HG02884 (cell line): ENCODE data around the gene ERF.
"Not testable (repeated sequence)": the region's sequence is repeated elsewhere in the genome, so short reads cannot be mapped to it uniquely, and the experiment has no call there.

ENCODE experiments used
- ATAC-seq: cut with Tn5 transposase; IDR thresholded peaks from one replicate; pipeline ENCODE4 v1.9.1; 2021; ENCODE audit warnings: mild to moderate bottlenecking, moderate library complexity; ENCODE audit not compliant: unreplicated experiment

Gene ERF

GRCh38 chr19:42275517-42275916 is 20.6 kb upstream of the ERF start:
- ATAC-seq: no peak

GRCh38 chr19:42275103-42275502 is 20.2 kb upstream of the ERF start:
- ATAC-seq: no peak

GRCh38 chr19:42274065-42274682 is 19.2 kb upstream of the ERF start:
- ATAC-seq: no peak

GRCh38 chr19:42273407-42274064 is 18.6 kb upstream of the ERF start:
- no peak for ATAC-seq

DNA sequence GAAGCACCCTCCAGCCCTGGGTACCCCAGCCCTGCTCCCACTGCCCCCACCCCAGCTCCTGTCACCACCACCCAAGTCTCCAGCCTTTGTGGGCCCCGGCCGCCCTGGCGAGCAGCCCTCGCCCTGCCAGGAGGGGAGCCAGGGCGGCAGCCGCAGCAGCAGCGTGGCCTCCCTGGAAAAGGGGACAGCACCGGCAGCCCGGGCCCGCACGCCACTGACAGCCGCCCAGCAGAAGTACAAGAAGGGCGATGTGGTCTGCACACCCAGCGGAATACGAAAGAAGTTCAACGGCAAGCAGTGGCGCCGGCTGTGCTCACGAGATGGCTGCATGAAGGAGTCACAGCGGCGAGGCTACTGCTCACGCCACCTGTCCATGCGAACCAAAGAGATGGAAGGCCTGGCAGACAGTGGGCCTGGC is 18.1 kb upstream of the ERF start:
- no peak for ATAC-seq

DNA sequence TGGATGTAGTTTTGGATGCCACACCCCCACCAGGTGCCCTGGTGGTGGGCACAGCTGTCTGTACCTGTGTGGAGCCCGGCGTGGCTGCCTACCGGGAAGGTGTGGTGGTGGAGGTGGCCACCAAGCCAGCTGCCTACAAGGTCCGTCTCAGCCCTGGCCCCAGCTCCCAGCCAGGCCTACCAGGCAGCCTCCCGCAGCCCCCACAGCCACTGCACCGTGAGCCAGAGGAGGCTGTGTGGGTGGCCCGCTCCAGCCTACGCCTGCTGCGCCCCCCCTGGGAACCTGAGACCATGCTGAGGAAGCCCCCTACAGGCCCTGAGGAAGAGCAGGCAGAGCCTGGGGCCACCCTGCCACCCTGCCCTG is 17.6 kb upstream of the ERF start:
- ATAC-seq: no peak

DNA sequence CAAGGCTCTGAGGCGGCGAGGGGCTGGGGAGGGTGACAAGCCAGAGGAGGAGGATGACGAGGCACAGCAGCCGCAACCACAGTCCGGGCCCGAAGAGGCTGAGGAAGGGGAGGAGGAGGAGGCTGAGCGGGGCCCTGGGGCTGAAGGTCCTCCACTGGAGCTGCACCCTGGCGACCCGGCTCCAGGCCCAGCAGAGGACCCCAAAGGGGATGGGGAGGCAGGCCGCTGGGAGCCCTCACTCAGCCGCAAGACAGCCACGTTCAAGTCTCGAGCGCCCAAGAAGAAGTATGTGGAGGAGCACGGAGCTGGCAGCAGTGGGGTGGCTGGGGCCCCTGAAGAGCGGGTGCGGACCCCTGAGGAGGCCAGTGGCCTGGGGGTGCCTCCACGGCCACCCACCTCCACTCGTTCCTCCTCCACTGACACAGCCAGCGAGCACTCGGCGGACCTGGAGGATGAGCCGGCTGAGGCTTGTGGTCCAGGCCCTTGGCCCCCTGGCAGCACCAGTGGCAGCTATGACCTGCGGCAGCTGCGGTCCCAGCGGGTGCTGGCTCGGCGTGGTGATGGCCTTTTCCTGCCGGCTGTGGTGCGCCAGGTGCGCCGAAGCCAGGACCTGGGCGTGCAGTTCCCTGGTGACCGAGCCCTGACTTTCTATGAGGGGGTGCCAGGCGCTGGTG is 17.1 kb upstream of the ERF start:
- no peak for ATAC-seq

GRCh38 chr19:42271045-42271419 is 16.1 kb upstream of the ERF start:
- no peak for ATAC-seq

- no peak for ATAC-seq
These were observed 15.6 kb upstream of the ERF start for GRCh38 chr19:42270346-42271044.

- ATAC-seq: no peak
These were observed 14.8 kb upstream of the ERF start for GRCh38 chr19:42269478-42270345.

- peak; percentile 72 for ATAC-seq
These were observed 14.0 kb upstream of the ERF start, which contains the start of gene CIC for GRCh38 chr19:42268704-42269477. Gene CIC (plus strand): TSS chr19:42269252. CDS start chr19:42271784, 2,532 bp downstream.

DNA sequence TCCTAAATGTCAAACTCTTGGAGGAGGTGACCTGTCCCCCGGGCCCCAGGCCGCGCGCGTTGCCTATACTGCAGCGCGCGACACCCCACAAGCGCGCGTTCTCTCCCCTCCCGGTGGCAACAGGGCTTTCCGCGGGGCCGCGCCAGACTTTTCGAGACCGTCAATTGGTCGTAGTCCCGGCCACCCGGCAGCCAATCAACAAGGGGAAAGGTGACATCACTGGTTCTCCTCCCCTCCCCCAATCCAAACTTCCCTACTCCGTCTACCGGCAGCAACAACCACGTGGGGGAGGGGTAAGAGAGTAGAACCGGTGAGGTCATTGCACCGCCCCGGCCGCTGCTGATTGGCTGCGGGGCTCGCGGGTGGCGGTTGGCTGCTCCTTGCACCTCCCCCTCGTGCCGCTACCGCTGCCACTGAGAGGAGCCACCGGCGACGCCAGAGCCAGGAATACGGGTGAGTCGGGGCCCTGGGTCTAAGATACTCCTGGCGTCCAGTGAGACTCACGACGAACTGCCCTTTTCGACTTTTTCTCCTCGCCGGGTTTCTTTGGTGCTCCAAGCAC is 13.3 kb upstream of the ERF start:
- peak; percentile 49 for ATAC-seq

GRCh38 chr19:42267644-42268141 is 12.8 kb upstream of the ERF start:
- ATAC-seq: no peak

- not testable (repeated sequence) for ATAC-seq
These were observed 12.1 kb upstream of the ERF start for GRCh38 chr19:42266928-42267603.

DNA sequence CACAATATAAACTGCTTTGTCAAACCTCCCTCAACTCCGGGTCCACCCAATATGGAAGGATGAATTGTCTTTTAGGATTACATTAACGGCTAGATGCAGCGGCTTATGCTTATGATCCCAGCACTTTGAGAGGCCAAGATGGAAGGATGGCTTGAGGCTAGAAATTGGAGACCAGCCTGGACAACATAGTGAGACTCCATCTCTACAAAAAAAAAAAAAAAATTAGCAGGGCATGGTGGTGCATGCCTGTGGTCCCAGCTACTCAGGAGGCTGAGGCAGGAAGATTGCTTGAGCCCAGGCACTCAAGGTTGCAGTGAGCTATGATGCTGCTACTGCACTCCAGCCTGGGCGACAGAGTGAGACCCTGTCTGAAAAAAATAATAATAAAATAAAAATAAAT is 11.2 kb upstream of the ERF start:
- ATAC-seq: not testable (repeated sequence)

DNA sequence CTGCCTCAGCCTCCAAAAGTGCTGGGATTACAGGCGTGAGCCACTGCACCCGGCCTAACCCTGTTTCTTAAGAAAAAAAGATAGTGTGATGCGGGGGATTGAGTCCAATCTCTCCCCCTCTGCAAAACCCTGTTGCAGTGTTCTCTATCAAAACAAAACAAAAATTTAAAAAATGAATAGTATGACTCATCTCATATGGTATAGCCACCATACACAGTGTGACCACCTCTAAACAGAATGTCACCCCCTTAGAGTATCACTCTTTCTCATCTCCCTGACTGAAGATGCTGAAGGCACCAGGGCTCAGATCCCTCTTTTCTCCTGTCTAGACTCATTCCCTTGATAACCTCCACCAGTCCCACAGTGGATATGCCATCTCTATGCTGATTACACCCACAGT is 6.8 kb upstream of the ERF start:
- ATAC-seq: no peak

DNA sequence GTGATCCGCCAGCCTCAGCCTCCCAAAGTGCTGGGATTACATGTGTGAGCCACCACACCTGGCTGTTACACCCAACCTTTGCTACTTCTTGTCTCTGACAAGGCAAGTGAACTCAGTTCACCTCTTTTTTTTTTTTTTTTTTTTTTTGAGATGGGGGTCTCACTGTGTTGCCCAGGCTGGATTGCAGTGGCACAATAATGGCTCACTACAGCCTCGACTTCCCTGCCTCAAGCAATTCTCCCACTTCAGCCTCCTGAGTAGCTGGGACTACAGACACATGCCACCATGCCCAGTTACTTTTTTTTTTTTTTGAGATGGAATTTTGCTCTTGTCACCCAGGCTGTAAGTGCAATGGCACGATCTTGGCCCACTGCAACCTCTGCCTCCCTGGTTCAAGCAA is 2.9 kb upstream of the ERF start:
- ATAC-seq: not testable (repeated sequence)

DNA sequence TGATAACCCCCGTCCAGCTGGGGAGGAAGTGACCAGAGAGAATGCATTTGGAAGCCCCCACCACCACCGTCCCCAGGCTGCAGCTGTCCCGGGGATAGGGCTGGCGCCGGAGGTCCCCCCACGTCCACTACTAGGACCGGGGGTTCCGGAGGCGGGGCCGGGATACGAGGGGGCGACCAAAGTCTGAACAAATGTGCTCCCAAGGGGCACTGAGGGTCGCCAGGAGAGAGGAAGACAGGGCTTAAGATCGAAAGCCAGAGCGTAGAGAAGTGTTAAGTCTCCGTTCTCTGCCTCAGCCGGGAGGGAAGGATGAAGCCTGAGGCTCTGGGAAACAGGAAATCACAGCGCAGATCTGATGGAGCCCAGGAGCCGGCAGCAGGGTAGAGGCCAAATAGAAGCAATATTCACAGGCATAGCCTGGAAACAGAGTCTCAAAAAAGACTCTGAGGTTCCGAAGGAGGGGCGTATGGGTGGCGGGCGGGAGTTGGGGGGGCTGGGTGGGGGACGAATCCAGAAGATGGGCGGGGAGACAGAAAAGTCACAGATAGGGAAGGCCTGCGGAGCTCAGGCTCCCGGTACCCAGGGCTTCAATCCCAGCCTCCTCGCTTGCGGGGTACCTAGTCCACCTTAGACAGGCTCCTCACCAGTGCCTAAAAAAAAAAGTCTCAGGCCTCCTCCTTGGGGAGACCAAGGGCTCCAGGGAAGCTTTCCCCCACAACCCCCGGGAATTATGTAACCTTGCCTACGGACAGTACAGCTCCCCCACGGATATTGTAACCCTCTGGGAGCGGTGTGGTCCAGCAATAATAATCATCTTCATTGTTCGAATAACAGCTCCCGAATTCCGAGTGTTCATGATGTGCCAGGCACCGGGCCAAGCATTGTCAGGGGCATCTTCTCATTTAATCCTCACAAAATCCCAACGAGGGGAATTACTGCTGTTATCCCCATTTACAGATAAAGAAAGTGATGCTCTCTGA is 1.1 kb upstream of the ERF start:
- no peak for ATAC-seq
